GM13977 (cell line): Measurements from ENCODE around the gene STOX1.

Experiments
- DNase-seq: peaks from one replicate; pipeline ENCODE4 v3.0.0; 2012; ENCODE audit warnings: low spot score
- CTCF ChIP-seq: IDR thresholded peaks from 2 replicates; pipeline ENCODE4 v1.5.1; 2012; ENCODE audit warnings: mild to moderate bottlenecking, control low read depth; ENCODE audit not compliant: insufficient read depth; ENCODE audit errors: extremely low read depth, missing control alignments
- in situ Hi-C: fragments of 300-500 bp; cut with MboI; formaldehyde crosslinking; loops from one replicate; pipeline ENCODE4 v1.12.0; 2022; ENCODE audit warnings: low sequenced_read_pairs, low pct_unique_long_range_greater_than_20kb, mixed read lengths, inconsistent platforms; ENCODE audit not compliant: unreplicated experiment

Gene STOX1, protein sequence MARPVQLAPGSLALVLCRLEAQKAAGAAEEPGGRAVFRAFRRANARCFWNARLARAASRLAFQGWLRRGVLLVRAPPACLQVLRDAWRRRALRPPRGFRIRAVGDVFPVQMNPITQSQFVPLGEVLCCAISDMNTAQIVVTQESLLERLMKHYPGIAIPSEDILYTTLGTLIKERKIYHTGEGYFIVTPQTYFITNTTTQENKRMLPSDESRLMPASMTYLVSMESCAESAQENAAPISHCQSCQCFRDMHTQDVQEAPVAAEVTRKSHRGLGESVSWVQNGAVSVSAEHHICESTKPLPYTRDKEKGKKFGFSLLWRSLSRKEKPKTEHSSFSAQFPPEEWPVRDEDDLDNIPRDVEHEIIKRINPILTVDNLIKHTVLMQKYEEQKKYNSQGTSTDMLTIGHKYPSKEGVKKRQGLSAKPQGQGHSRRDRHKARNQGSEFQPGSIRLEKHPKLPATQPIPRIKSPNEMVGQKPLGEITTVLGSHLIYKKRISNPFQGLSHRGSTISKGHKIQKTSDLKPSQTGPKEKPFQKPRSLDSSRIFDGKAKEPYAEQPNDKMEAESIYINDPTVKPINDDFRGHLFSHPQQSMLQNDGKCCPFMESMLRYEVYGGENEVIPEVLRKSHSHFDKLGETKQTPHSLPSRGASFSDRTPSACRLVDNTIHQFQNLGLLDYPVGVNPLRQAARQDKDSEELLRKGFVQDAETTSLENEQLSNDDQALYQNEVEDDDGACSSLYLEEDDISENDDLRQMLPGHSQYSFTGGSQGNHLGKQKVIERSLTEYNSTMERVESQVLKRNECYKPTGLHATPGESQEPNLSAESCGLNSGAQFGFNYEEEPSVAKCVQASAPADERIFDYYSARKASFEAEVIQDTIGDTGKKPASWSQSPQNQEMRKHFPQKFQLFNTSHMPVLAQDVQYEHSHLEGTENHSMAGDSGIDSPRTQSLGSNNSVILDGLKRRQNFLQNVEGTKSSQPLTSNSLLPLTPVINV

GRCh38 chr10:68826764-68827591 is at the start of gene STOX1:
STOX1 (plus strand) TSS chr10:68827531; CDS start chr10:68827624, 93 bp downstream.
- in situ Hi-C loops = no loop called here

GRCh38 chr10:68781613-68782574 is 45.4 kb upstream of the STOX1 start:
- no peak for TF ChIP-seq CTCF
- in situ Hi-C loops = no loop called here
- no peak for DNase-seq

More at GRCh38 chr10:68826764-68827591, at the start of gene STOX1:
- no peak for TF ChIP-seq CTCF
- peak; percentile 82 for DNase-seq

DNA sequence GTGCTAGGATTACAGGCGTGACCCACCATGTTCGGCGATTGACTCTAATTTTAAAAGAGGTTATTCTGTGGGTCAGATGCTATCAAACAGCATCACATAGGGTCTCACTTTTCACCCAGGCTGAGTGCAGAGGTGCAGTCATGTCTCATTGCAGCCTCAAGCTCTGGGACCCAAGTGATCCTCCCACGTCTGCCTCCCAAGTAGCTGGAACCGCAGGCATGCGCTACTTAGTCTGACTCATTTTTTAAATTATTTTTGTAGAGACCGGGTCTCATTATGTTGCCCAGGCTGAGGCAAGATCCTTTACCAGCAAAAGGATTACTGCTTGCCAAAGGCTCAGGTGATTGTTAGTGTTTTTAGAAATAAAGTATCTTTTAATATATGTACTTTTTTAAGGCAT is 42.9 kb upstream of the STOX1 start:
- no peak for TF ChIP-seq CTCF
- in situ Hi-C loops = no loop called here
- no peak for DNase-seq

DNA sequence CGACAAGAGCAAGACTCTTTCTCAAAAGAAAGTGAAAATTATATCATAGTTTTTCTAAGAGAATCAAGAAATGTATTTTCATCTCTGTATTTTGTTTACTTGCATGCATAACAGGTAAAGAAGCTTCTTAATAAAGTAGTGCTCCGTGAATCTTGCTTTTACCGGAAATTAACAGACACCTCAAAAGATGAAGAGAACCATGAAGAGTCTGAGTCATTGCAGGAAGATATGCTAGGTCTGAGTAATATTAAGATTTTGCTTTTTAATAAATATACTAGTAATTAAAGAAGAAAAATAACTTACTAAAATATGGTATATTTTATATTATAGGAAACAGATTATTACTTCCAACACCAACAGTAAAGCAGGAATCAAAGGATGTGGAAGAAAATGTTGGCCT is 39.5 kb upstream of the STOX1 start:
- no peak for DNase-seq
- in situ Hi-C loops = no loop called here
- TF ChIP-seq CTCF = no peak

- no peak for TF ChIP-seq CTCF
- in situ Hi-C loops = no loop called here
- DNase-seq = no peak
These were observed 36.9 kb upstream of the STOX1 start for GRCh38 chr10:68790476-68790875.
